ENCODE results near the gene THBS3.

DNA sequence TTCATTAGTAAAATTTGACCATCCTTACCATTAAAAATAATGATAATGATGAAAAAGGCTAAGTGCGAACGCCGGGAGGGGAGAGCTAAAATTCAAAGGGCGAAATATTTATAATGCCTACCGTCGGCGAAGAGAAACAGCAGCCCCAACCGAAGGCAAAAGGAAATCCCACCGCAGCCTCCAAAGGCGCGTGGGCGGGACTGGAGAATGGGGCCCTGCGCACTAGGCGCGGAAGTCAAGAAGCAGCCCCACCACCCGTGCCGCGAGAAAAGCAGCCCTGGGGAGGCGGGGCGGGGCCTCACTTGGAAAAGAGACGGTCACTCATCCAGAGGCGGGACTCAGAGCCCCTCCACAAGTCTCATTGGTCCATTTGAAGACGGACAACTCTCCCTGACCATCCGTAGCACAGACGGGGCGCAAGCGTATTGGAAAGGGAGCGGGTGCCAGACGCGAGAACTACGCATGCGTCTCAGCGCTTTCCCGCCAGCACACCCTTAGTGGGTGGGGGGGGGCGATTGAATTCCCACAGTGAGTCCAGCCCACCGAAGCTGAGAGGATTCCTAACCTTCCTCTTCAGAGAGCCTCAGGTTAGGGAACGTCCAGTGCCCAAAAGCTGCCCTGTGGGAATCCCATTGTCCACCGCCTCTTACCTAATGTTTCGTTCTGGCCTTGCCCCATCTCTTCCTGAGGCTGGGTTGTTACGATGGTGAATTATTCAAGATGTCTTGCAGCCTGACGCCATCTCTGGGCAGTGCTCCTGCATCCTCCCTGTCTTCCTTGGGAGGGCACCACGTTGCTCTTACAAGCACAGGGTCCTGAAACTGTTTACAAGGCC, 19.8 kb upstream of the THBS3 start:
- TF ChIP-seq GATA2 (IDR thresholded peaks at IDR 0.05; ENCODE audit: low read depth, low read length): no peak
- no peak for TF ChIP-seq GATA3 (IDR thresholded peaks at IDR 0.05; ENCODE audit: low read depth, low read length)
